Liver (tissue), 3 donors: ENCODE measurements around the gene IP6K1.

Experiments used
- EGR1 ChIP-seq, 2 donors: IDR thresholded peaks; 2 replicates each; pipeline ENCODE4 v1.6.1; 2016 to 2018; ENCODE audit warnings: antibody characterized with exemption in 2 of 2, low read depth in 2 of 2
- GABPA ChIP-seq, 2 donors: IDR thresholded peaks in 1 of 2; conservative IDR thresholded peaks in 1 of 2; 2 replicates each; pipeline ENCODE4 v1.6.1; 2016; ENCODE audit warnings: antibody characterized with exemption in 2 of 2, mild to moderate bottlenecking in 1 of 2, moderate library complexity in 1 of 2
- JUND ChIP-seq, 2 donors: IDR thresholded peaks; 2 replicates each; pipeline ENCODE4 v1.6.1; 2016; ENCODE audit warnings: antibody characterized with exemption in 2 of 2
- RAD21 ChIP-seq, 2 donors: IDR thresholded peaks; 2 replicates each; pipeline ENCODE4 v1.6.1; 2016; ENCODE audit warnings: antibody characterized with exemption in 2 of 2, mild to moderate bottlenecking in 2 of 2
- RXRA ChIP-seq, 2 donors: IDR thresholded peaks; 2 replicates each; pipeline ENCODE4 v1.6.1; 2017 to 2018; ENCODE audit warnings: antibody characterized with exemption in 2 of 2, mild to moderate bottlenecking in 1 of 2
- SP1 ChIP-seq: IDR thresholded peaks from 2 replicates; pipeline ENCODE4 v1.6.1; 2018; ENCODE audit warnings: antibody characterized with exemption, mild to moderate bottlenecking
- TAF1 ChIP-seq: conservative IDR thresholded peaks from 2 replicates; pipeline ENCODE4 v1.6.1; 2016; ENCODE audit warnings: antibody characterized with exemption, mild to moderate bottlenecking
- TF ChIP-seq, protein P1 (sequence below): fragments of 150-350 bp; IDR thresholded peaks from 2 replicates; pipeline ENCODE4 v1.5.1; 2017; ENCODE audit warnings: improper control_type of control experiment, low read depth, low read length; ENCODE audit not compliant: missing input control
- TF ChIP-seq, protein P2 (sequence below): IDR thresholded peaks from 2 replicates; pipeline ENCODE4 v1.6.1; 2016; ENCODE audit warnings: antibody characterized with exemption
- donor health status: healthy.
- donor health status: healthy.

DNA sequence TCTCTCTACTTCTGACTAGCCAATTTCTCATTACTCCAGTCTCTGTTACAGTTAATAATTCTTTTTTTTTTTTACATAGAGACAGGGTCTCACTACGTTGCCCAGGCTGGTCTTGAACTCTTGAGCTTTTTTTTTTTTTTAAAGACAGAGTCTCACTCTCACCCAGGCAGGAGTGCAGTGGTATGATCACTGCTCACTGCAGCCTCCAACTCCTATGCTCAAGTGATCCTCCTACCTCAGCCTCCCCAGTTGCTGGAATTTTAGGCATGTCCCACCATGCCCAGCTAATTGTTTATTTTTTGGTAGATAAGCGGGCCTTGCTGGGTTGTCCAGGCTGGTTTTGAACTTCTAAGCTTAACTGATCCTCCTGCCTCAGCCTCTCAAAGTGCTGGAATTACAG, 13.6 kb downstream of the IP6K1 start:
- TF ChIP-seq, protein P1, sequence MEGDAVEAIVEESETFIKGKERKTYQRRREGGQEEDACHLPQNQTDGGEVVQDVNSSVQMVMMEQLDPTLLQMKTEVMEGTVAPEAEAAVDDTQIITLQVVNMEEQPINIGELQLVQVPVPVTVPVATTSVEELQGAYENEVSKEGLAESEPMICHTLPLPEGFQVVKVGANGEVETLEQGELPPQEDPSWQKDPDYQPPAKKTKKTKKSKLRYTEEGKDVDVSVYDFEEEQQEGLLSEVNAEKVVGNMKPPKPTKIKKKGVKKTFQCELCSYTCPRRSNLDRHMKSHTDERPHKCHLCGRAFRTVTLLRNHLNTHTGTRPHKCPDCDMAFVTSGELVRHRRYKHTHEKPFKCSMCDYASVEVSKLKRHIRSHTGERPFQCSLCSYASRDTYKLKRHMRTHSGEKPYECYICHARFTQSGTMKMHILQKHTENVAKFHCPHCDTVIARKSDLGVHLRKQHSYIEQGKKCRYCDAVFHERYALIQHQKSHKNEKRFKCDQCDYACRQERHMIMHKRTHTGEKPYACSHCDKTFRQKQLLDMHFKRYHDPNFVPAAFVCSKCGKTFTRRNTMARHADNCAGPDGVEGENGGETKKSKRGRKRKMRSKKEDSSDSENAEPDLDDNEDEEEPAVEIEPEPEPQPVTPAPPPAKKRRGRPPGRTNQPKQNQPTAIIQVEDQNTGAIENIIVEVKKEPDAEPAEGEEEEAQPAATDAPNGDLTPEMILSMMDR = no peak
- TF ChIP-seq SP1 = no peak
- no peak for TF ChIP-seq TAF1
- TF ChIP-seq GABPA (IDR thresholded peaks at IDR 0.05 in 1 of 2, conservative IDR thresholded peaks at IDR 0.05 in 1 of 2) = no peak
- TF ChIP-seq RAD21 (IDR thresholded peaks at IDR 0.05) = no peak
- no peak for TF ChIP-seq EGR1 (IDR thresholded peaks at IDR 0.05; ENCODE audit: low read depth in 2 of 2)
- no peak for TF ChIP-seq JUND (IDR thresholded peaks at IDR 0.05)
- TF ChIP-seq, protein P2, sequence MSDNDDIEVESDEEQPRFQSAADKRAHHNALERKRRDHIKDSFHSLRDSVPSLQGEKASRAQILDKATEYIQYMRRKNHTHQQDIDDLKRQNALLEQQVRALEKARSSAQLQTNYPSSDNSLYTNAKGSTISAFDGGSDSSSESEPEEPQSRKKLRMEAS = no peak
- TF ChIP-seq RXRA (IDR thresholded peaks at IDR 0.05) = no peak
